PC-9 (cell line): Measurements from ENCODE around the gene FUBP3.

ENCODE experiments used
- EZH2 ChIP-seq: fragments of 200-600 bp; sonication (generic); IDR thresholded peaks from 2 replicates; pipeline ENCODE4 v1.8.0; 2017; ENCODE audit warnings: antibody characterized with exemption, low read depth
- TF ChIP-seq, protein P1 (sequence below): fragments of 200-600 bp; sonication (generic); conservative IDR thresholded peaks from 2 replicates; pipeline ENCODE4 v1.6.1; 2017; ENCODE audit warnings: mixed run types, antibody characterized with exemption, mild to moderate bottlenecking, moderate library complexity

DNA sequence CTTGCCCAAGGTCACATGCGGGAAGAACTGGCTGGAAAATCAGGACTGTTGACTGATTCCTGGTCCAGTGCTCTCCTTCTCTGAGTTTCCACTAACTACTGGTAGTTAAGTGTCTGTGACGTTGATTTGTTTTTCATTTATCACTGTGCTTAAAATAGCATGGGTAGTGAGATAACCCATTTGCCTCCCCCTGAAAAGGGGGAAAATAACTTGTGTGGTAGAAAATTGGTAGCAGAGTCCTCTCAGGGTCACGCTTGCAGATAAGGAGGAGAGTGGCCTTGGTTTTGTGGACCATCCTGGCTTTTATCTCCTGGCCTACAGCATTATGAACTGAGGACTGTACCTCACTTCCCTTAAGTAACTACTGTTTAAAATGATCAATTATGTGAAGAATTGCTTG lies 10.9 kb downstream of the FUBP3 start:
- TF ChIP-seq, protein P1, sequence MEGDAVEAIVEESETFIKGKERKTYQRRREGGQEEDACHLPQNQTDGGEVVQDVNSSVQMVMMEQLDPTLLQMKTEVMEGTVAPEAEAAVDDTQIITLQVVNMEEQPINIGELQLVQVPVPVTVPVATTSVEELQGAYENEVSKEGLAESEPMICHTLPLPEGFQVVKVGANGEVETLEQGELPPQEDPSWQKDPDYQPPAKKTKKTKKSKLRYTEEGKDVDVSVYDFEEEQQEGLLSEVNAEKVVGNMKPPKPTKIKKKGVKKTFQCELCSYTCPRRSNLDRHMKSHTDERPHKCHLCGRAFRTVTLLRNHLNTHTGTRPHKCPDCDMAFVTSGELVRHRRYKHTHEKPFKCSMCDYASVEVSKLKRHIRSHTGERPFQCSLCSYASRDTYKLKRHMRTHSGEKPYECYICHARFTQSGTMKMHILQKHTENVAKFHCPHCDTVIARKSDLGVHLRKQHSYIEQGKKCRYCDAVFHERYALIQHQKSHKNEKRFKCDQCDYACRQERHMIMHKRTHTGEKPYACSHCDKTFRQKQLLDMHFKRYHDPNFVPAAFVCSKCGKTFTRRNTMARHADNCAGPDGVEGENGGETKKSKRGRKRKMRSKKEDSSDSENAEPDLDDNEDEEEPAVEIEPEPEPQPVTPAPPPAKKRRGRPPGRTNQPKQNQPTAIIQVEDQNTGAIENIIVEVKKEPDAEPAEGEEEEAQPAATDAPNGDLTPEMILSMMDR = no peak
- no peak for TF ChIP-seq EZH2
